OCI-LY3 (cell line): Measurements from ENCODE around the gene CPSF3.

ENCODE experiments used
- EZH2phosphoT487 ChIP-seq: fragments of 200-600 bp; shearing (Covaris generic); IDR thresholded peaks from 2 replicates; pipeline ENCODE4 v1.6.1; 2018; ENCODE audit warnings: antibody characterized with exemption, mixed run types, low read depth
- TF ChIP-seq, protein P1 (sequence below): fragments of 200-600, 300-600 bp; sonication (generic); IDR thresholded peaks from 2 replicates; pipeline ENCODE4 v1.5.1; 2014; ENCODE audit warnings: antibody characterized with exemption, low read length, low read depth

DNA sequence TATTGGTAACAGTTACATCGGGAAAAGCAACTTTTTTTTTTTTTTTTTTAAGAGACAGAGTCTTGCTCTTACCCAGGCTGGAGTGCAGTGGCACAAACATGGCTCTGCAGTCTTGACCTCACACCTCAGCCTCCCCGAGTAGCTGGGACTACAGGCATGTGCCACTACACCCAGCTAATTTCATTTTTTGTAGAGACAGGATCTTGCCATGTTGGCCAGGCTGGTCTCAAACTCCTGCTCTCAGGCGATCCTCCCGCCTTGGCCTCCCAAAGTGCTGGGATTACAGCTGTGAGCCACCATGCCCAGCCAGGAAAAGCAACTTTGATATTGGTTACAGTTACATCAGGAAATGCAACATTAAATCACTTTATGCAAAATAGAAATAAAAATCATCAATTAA, 4.7 kb upstream of the CPSF3 start:
- TF ChIP-seq, protein P1, sequence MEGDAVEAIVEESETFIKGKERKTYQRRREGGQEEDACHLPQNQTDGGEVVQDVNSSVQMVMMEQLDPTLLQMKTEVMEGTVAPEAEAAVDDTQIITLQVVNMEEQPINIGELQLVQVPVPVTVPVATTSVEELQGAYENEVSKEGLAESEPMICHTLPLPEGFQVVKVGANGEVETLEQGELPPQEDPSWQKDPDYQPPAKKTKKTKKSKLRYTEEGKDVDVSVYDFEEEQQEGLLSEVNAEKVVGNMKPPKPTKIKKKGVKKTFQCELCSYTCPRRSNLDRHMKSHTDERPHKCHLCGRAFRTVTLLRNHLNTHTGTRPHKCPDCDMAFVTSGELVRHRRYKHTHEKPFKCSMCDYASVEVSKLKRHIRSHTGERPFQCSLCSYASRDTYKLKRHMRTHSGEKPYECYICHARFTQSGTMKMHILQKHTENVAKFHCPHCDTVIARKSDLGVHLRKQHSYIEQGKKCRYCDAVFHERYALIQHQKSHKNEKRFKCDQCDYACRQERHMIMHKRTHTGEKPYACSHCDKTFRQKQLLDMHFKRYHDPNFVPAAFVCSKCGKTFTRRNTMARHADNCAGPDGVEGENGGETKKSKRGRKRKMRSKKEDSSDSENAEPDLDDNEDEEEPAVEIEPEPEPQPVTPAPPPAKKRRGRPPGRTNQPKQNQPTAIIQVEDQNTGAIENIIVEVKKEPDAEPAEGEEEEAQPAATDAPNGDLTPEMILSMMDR = no peak
- TF ChIP-seq EZH2phosphoT487 = no peak
